Endothelial cell (in vitro differentiated cells): Measurements from ENCODE around the gene MEIOB. TPM values are rescaled to one million over a fixed set of nuclear protein-coding genes. Genes with fewer than 3 reads are reported as not detected.

Experiments used
- DNase-seq: peaks from one replicate; pipeline ENCODE4 v3.0.0; 2021; ENCODE audit warnings: low spot score
- H3K27ac Mint-ChIP-seq: one replicate; pipeline ENCODE4 v1.8.0; 2021; ENCODE audit warnings: mixed read lengths, inconsistent platforms; ENCODE audit not compliant: unreplicated experiment
- H3K27me3 Mint-ChIP-seq: one replicate; pipeline ENCODE4 v1.8.0; 2021; ENCODE audit warnings: mild to moderate bottlenecking, moderate library complexity, mixed read lengths, inconsistent platforms; ENCODE audit not compliant: unreplicated experiment
- H3K36me3 Mint-ChIP-seq: one replicate; pipeline ENCODE4 v1.8.0; 2021; ENCODE audit warnings: mild to moderate bottlenecking, low read depth, mixed read lengths, inconsistent platforms; ENCODE audit not compliant: unreplicated experiment
- H3K4me1 Mint-ChIP-seq: one replicate; pipeline ENCODE4 v1.8.0; 2021; ENCODE audit warnings: mild to moderate bottlenecking, mixed read lengths, inconsistent platforms; ENCODE audit not compliant: unreplicated experiment
- H3K4me3 Mint-ChIP-seq: one replicate; pipeline ENCODE4 v1.8.0; 2021; ENCODE audit warnings: mild to moderate bottlenecking, mixed read lengths, inconsistent platforms; ENCODE audit not compliant: unreplicated experiment
- H3K9me3 Mint-ChIP-seq: one replicate; pipeline ENCODE4 v1.8.0; 2021; ENCODE audit warnings: mixed read lengths, inconsistent platforms; ENCODE audit not compliant: unreplicated experiment
- CTCF ChIP-seq: fragments of 200-600 bp; sonication (generic); IDR thresholded peaks from one replicate; pipeline ENCODE4 v1.5.0; 2021; ENCODE audit warnings: antibody characterized with exemption; ENCODE audit not compliant: unreplicated experiment
- total RNA-seq: library from RNA; stranded (reverse); fragmentation: NEBNext Ultra II Directional; extraction: Animal tissue kit (Norgen Biotek cat#: 25700); gene quantifications from one replicate; pipeline ENCODE4 v1.2.1, GENCODE V29; 2021; ENCODE audit not compliant: unreplicated experiment

MEIOB gene
- total RNA-seq, 1 donor from 2014 or later, result not detected

GRCh38 chr16:1909561-1910231, 37.7 kb upstream of the MEIOB start:
- no peak for DNase-seq
- Mint-ChIP-seq H3K9me3 (no peaks in the 10 kb centered on the region), H3K4me3 (no peak overlapping the region), H3K36me3 (no peaks in the 10 kb centered on the region), H3K27me3 (peaks cover 7% of the 10 kb centered on the region), H3K27ac (no peak overlapping the region), H3K4me1 (peaks cover 4% of the 10 kb centered on the region)
- no peak for TF ChIP-seq CTCF

GRCh38 chr16:1908983-1909382, 37.0 kb upstream of the MEIOB start:
- Mint-ChIP-seq H3K27ac (no peak overlapping the region), H3K4me3 (no peak overlapping the region), H3K9me3 (no peaks in the 10 kb centered on the region), H3K36me3 (no peaks in the 10 kb centered on the region), H3K4me1 (peaks cover 4% of the 10 kb centered on the region), H3K27me3 (peaks cover 11% of the 10 kb centered on the region)
- no peak for TF ChIP-seq CTCF
- DNase-seq, result no peak

- H3K9me3 Mint-ChIP-seq, result no peaks in the 10 kb centered on the region
- H3K27ac Mint-ChIP-seq, result no peak overlapping the region
- no peaks in the 10 kb centered on the region for H3K36me3 Mint-ChIP-seq
- no peak overlapping the region for H3K4me3 Mint-ChIP-seq
- peaks cover 4% of the 10 kb centered on the region for H3K4me1 Mint-ChIP-seq
- H3K27me3 Mint-ChIP-seq, result peaks cover 11% of the 10 kb centered on the region
- DNase-seq, result no peak
- TF ChIP-seq CTCF, result no peak
Measured at GRCh38 chr16:1908184-1908583, 36.2 kb upstream of the MEIOB start.

GRCh38 chr16:1907226-1907860, 35.4 kb upstream of the MEIOB start:
- no peaks in the 10 kb centered on the region for H3K36me3 Mint-ChIP-seq
- peaks cover 10% of the 10 kb centered on the region for H3K27me3 Mint-ChIP-seq
- no peak overlapping the region for H3K27ac Mint-ChIP-seq
- no peaks in the 10 kb centered on the region for H3K9me3 Mint-ChIP-seq
- no peak for DNase-seq
- H3K4me1 Mint-ChIP-seq, result peaks cover 4% of the 10 kb centered on the region
- no peak overlapping the region for H3K4me3 Mint-ChIP-seq
- TF ChIP-seq CTCF, result no peak

- H3K27ac Mint-ChIP-seq, result no peak overlapping the region
- peaks cover 4% of the 10 kb centered on the region for H3K4me1 Mint-ChIP-seq
- DNase-seq, result no peak
- no peak for TF ChIP-seq CTCF
- no peaks in the 10 kb centered on the region for H3K36me3 Mint-ChIP-seq
- no peaks in the 10 kb centered on the region for H3K9me3 Mint-ChIP-seq
- no peak overlapping the region for H3K4me3 Mint-ChIP-seq
- peaks cover 10% of the 10 kb centered on the region for H3K27me3 Mint-ChIP-seq
Measured at GRCh38 chr16:1906846-1907165, 34.8 kb upstream of the MEIOB start.
